ENCODE results near the gene CES2.

The CES2 gene

GRCh38 chr16:66923866-66924265 lies 11.4 kb upstream of the CES2 start:
- Histone ChIP-seq H3K27me3 (ENCODE audit: control insufficient read depth, insufficient read depth, low read length) (peaks cover 42% of the 10 kb centered on the region), H3K9me3 (ENCODE audit: control insufficient read depth, insufficient read depth, low read length) (no peaks in the 10 kb centered on the region), H3K4me3 (ENCODE audit: low read depth, low read length) (no peak overlapping the region), H3K36me3 (ENCODE audit: control insufficient read depth, insufficient read depth, low read length) (no peaks in the 10 kb centered on the region), H3K9ac (ENCODE audit: low read depth, low read length) (no peak overlapping the region), H3K4me1 (ENCODE audit: control insufficient read depth, insufficient read depth, low read length) (peaks cover 4% of the 10 kb centered on the region)

- peaks cover 42% of the 10 kb centered on the region for H3K27me3 ChIP-seq (ENCODE audit: control insufficient read depth, insufficient read depth, low read length)
- H3K4me1 ChIP-seq (ENCODE audit: control insufficient read depth, insufficient read depth, low read length): peaks cover 4% of the 10 kb centered on the region
- H3K4me3 ChIP-seq (ENCODE audit: low read depth, low read length): peak overlapping the region; percentile 54
- H3K36me3 ChIP-seq (ENCODE audit: control insufficient read depth, insufficient read depth, low read length): no peaks in the 10 kb centered on the region
- H3K9ac ChIP-seq (ENCODE audit: low read depth, low read length): no peak overlapping the region
- no peaks in the 10 kb centered on the region for H3K9me3 ChIP-seq (ENCODE audit: control insufficient read depth, insufficient read depth, low read length)
Observed at GRCh38 chr16:66924527-66925321, 10.6 kb upstream of the CES2 start.

GRCh38 chr16:66925322-66925840 lies 9.9 kb upstream of the CES2 start, which contains the start of gene RRAD:
RRAD (minus strand) TSS chr16:66925535; CDS start chr16:66925179, 356 bp downstream.
- Histone ChIP-seq H3K36me3 (ENCODE audit: control insufficient read depth, insufficient read depth, low read length) (no peaks in the 10 kb centered on the region), H3K27me3 (ENCODE audit: control insufficient read depth, insufficient read depth, low read length) (peaks cover 44% of the 10 kb centered on the region), H3K4me1 (ENCODE audit: control insufficient read depth, insufficient read depth, low read length) (peaks cover 4% of the 10 kb centered on the region), H3K9ac (ENCODE audit: low read depth, low read length) (no peak within 1 kb of the TSS), H3K4me3 (ENCODE audit: low read depth, low read length) (peak within 1 kb of the TSS; percentile 54), H3K9me3 (ENCODE audit: control insufficient read depth, insufficient read depth, low read length) (no peaks in the 10 kb centered on the region)

- H3K4me3 ChIP-seq (ENCODE audit: low read depth, low read length): peak overlapping the region; percentile 54
- peaks cover 4% of the 10 kb centered on the region for H3K4me1 ChIP-seq (ENCODE audit: control insufficient read depth, insufficient read depth, low read length)
- peaks cover 44% of the 10 kb centered on the region for H3K27me3 ChIP-seq (ENCODE audit: control insufficient read depth, insufficient read depth, low read length)
- no peak overlapping the region for H3K9ac ChIP-seq (ENCODE audit: low read depth, low read length)
- no peaks in the 10 kb centered on the region for H3K9me3 ChIP-seq (ENCODE audit: control insufficient read depth, insufficient read depth, low read length)
- H3K36me3 ChIP-seq (ENCODE audit: control insufficient read depth, insufficient read depth, low read length): no peaks in the 10 kb centered on the region
Observed at GRCh38 chr16:66926171-66926947, 9.0 kb upstream of the CES2 start.

GRCh38 chr16:66926961-66927436 lies 8.3 kb upstream of the CES2 start:
- Histone ChIP-seq H3K9me3 (ENCODE audit: control insufficient read depth, insufficient read depth, low read length) (no peaks in the 10 kb centered on the region), H3K27me3 (ENCODE audit: control insufficient read depth, insufficient read depth, low read length) (peaks cover 44% of the 10 kb centered on the region), H3K36me3 (ENCODE audit: control insufficient read depth, insufficient read depth, low read length) (no peaks in the 10 kb centered on the region), H3K4me3 (ENCODE audit: low read depth, low read length) (no peak overlapping the region), H3K9ac (ENCODE audit: low read depth, low read length) (no peak overlapping the region), H3K4me1 (ENCODE audit: control insufficient read depth, insufficient read depth, low read length) (peaks cover 4% of the 10 kb centered on the region)

- H3K36me3 ChIP-seq (ENCODE audit: control insufficient read depth, insufficient read depth, low read length): no peaks in the 10 kb centered on the region
- H3K27me3 ChIP-seq (ENCODE audit: control insufficient read depth, insufficient read depth, low read length): peaks cover 44% of the 10 kb centered on the region
- H3K9me3 ChIP-seq (ENCODE audit: control insufficient read depth, insufficient read depth, low read length): no peaks in the 10 kb centered on the region
- H3K9ac ChIP-seq (ENCODE audit: low read depth, low read length): no peak overlapping the region
- peaks cover 4% of the 10 kb centered on the region for H3K4me1 ChIP-seq (ENCODE audit: control insufficient read depth, insufficient read depth, low read length)
- no peak overlapping the region for H3K4me3 ChIP-seq (ENCODE audit: low read depth, low read length)
Observed at GRCh38 chr16:66927918-66928649, 7.2 kb upstream of the CES2 start.

- peaks cover 42% of the 10 kb centered on the region for H3K27me3 ChIP-seq (ENCODE audit: control insufficient read depth, insufficient read depth, low read length)
- H3K9me3 ChIP-seq (ENCODE audit: control insufficient read depth, insufficient read depth, low read length): no peaks in the 10 kb centered on the region
- H3K36me3 ChIP-seq (ENCODE audit: control insufficient read depth, insufficient read depth, low read length): no peaks in the 10 kb centered on the region
- H3K4me3 ChIP-seq (ENCODE audit: low read depth, low read length): no peak overlapping the region
- H3K4me1 ChIP-seq (ENCODE audit: control insufficient read depth, insufficient read depth, low read length): peaks cover 4% of the 10 kb centered on the region
- no peak overlapping the region for H3K9ac ChIP-seq (ENCODE audit: low read depth, low read length)
Observed at GRCh38 chr16:66928702-66929388, 6.5 kb upstream of the CES2 start.

- no peak overlapping the region for H3K9ac ChIP-seq (ENCODE audit: low read depth, low read length)
- no peaks in the 10 kb centered on the region for H3K9me3 ChIP-seq (ENCODE audit: control insufficient read depth, insufficient read depth, low read length)
- peaks cover 4% of the 10 kb centered on the region for H3K4me1 ChIP-seq (ENCODE audit: control insufficient read depth, insufficient read depth, low read length)
Observed at GRCh38 chr16:66930189-66930588, 5.1 kb upstream of the CES2 start.

GRCh38 chr16:66931665-66932064 lies 3.7 kb upstream of the CES2 start:
- Histone ChIP-seq H3K4me3 (ENCODE audit: low read depth, low read length) (no peak overlapping the region), H3K9ac (ENCODE audit: low read depth, low read length) (no peak overlapping the region), H3K4me1 (ENCODE audit: control insufficient read depth, insufficient read depth, low read length) (peaks cover 2% of the 10 kb centered on the region), H3K9me3 (ENCODE audit: control insufficient read depth, insufficient read depth, low read length) (no peaks in the 10 kb centered on the region), H3K36me3 (ENCODE audit: control insufficient read depth, insufficient read depth, low read length) (peaks cover 6% of the 10 kb centered on the region), H3K27me3 (ENCODE audit: control insufficient read depth, insufficient read depth, low read length) (peaks cover 24% of the 10 kb centered on the region)

More at GRCh38 chr16:66930189-66930588, 5.1 kb upstream of the CES2 start:
- peaks cover 35% of the 10 kb centered on the region for H3K27me3 ChIP-seq (ENCODE audit: control insufficient read depth, insufficient read depth, low read length)
- peaks cover 3% of the 10 kb centered on the region for H3K36me3 ChIP-seq (ENCODE audit: control insufficient read depth, insufficient read depth, low read length)
- H3K4me3 ChIP-seq (ENCODE audit: low read depth, low read length): no peak overlapping the region

GRCh38 chr16:66932076-66932475 lies 3.2 kb upstream of the CES2 start:
- no peak overlapping the region for H3K9ac ChIP-seq (ENCODE audit: low read depth, low read length)

GRCh38 chr16:66933776-66934137 lies 1.6 kb upstream of the CES2 start:
- peaks cover 6% of the 10 kb centered on the region for H3K36me3 ChIP-seq (ENCODE audit: control insufficient read depth, insufficient read depth, low read length)
- peak overlapping the region; percentile 96 for H3K4me3 ChIP-seq (ENCODE audit: low read depth, low read length)
- H3K4me1 ChIP-seq (ENCODE audit: control insufficient read depth, insufficient read depth, low read length): no peaks in the 10 kb centered on the region

More at GRCh38 chr16:66932076-66932475, 3.2 kb upstream of the CES2 start:
- Histone ChIP-seq H3K4me1 (ENCODE audit: control insufficient read depth, insufficient read depth, low read length) (peaks cover 2% of the 10 kb centered on the region), H3K9me3 (ENCODE audit: control insufficient read depth, insufficient read depth, low read length) (no peaks in the 10 kb centered on the region), H3K27me3 (ENCODE audit: control insufficient read depth, insufficient read depth, low read length) (peaks cover 20% of the 10 kb centered on the region), H3K36me3 (ENCODE audit: control insufficient read depth, insufficient read depth, low read length) (peaks cover 6% of the 10 kb centered on the region), H3K4me3 (ENCODE audit: low read depth, low read length) (no peak overlapping the region)

More at GRCh38 chr16:66933776-66934137, 1.6 kb upstream of the CES2 start:
- Histone ChIP-seq H3K27me3 (ENCODE audit: control insufficient read depth, insufficient read depth, low read length) (peaks cover 15% of the 10 kb centered on the region), H3K9ac (ENCODE audit: low read depth, low read length) (peak overlapping the region; percentile 70), H3K9me3 (ENCODE audit: control insufficient read depth, insufficient read depth, low read length) (no peaks in the 10 kb centered on the region)
